HG02870 (cell line): ENCODE measurements around the gene SMC6.

Experiments used
- ATAC-seq: cut with Tn5 transposase; IDR thresholded peaks from one replicate; pipeline ENCODE4 v1.9.1; 2021; ENCODE audit warnings: mild to moderate bottlenecking, moderate library complexity; ENCODE audit not compliant: unreplicated experiment

Gene SMC6

GRCh38 chr2:17717666-17718065, 35.9 kb downstream of the SMC6 start:
- no peak for ATAC-seq

DNA sequence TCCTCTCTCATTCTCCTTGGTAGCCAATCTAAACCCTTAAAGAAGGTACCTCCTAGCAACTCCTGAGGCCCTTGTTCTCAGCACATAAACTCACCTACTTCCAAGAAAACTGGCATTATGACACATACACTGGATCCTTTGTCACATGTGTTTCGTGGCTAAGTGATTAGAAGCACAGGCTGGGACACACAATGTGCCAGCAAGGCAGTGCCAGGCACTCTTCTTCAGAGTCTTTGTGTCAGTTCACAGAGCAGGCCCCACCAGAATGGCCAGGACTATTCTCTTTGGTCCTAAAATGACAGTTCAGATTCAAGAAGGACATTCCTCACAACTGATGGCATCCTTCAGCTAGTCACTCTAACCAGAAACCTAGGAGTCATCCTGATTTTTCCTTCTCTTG, 40.3 kb downstream of the SMC6 start:
- ATAC-seq, result no peak

DNA sequence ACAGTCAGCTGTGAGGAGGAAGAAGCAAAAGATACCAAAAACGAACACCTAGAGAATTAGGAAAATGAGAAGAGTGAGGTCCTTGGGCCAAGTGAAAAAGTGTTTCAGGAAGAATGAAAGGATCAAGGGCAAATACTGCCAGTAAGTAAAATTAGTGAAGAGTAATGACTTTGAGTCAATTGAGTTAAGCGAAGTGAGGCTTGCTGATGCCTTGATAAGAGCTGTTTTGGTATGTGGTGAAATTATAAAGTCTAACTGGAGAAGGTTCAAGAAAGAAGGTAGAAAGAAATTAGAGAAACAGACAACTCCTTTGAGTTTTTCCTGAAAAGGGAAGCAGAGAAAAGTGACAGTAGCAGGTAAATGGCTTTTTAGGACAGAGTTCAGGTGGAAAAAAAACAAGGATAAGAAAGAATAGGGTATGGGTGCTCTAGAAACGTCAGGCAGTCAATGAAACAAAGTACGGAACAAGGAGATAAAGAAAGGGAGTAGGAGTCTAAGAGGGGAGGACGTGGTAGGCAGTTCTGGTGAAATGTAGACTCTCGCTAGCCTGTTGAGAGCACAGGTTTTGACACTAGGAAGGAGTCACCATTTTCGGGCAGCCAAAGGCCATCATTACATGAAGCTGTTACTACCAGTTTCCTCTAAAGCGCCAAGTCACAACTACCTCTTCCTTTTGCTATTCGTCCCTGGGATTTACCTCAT, 42.9 kb downstream of the SMC6 start:
- ATAC-seq, result no peak

DNA sequence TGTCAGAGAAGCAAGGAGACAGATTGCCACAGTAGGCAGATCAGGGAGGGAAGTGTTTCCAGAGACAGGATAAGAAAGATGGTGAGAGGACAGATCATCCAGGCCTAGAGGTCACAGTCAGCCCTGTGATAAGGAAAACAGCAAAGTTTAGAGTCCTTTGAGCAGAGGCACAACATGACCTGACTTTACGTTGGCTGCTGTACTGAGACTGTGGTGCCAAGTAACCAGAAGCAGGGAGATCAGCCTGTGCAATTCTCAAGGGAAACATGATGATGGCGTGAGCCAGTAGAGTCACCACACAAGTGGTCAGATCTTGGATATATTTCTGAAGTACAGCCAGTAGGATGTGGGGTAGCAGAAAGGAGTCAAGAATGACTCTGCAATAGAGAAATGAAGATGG, 43.7 kb downstream of the SMC6 start:
- ATAC-seq, result no peak

DNA sequence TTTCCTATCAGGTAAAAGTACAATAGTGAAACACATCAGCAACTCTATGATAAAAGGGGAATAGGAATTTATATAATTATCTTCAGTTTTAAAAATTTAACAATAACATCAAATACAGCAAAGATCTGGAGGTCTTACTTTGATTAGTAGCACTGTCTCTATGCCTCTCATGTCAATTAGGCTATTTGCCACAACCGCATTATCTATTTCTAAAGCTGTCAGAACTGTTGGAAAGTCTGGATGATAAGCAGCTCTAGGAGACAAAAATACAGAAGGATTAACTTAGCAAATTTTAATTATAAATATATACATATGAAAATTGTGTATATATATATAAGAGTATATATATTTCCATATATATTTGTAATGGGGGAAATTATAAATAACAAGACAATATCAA, 45.1 kb downstream of the SMC6 start:
- ATAC-seq, result no peak

DNA sequence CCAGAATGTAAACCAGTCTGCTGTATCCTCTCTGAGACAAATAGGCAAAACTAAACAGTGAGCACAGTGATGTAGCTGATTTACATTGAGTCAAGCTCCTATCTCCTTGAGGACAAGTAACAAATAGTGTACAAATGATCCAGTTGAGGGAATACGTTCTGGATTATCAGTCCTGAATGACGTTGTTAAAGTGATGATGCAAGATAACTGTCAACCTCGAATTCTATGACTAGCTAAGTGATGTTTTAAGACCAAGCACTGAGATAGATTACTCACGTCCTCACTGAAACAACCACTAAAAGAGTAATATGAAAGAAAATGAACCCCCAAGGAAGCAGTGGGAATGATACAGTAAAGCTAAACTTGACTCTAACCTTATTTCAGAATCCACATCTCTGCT, 46.8 kb downstream of the SMC6 start:
- ATAC-seq, result no peak

DNA sequence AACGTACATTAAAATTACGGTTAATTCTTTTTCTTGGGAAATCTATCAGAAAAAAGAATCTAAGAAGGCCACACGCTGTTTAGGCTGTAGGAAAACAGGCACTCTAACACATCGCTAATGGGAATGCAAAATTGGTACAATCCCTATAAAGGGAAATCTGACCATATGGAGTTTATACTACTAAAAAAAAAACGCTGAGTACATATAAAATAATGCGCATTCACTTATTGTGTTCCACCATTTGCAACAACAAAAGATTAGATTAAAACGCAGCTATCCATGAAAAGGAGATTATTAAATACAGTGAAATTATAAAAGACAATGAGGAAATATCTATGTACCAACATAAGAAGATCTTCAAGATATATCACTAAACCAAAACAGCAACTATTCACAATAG, 62.8 kb downstream of the SMC6 start:
- no peak for ATAC-seq

DNA sequence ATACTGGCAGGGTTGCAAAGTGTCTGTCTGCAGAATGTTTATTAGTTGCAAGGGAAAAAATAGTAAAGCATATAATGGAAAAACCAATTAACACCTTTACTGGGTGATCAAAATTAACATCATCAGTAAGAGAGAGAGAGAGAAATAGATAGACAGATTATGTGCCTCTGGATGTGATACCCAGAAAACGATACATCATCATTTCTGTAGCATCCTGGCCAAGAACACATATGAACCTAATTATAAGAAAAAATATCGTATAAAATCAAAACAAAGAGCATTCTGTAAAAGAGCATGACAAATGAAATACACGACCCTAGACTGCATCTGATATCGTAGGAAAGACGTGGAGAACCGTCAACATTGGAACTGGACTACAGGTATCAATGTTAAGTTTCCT, 64.6 kb downstream of the SMC6 start:
- ATAC-seq, result no peak

DNA sequence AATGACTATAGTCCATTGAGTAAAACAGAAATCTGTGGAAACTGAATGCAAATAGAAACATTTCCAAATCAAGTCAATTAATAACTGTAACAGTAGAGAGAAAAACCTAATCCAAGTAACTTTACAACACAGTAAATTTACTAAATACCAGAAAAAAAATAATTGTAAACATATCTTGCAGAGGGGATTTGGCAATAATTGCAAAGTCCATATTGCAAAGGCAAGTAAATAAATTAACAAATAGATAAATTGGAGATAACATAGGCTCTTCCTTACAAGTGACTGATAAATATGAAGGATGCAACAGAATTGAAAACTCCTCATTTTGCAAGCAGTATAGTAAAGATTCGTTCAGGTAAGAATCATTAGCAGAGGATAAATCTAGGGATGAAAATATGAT, 65.0 kb downstream of the SMC6 start:
- no peak for ATAC-seq

DNA sequence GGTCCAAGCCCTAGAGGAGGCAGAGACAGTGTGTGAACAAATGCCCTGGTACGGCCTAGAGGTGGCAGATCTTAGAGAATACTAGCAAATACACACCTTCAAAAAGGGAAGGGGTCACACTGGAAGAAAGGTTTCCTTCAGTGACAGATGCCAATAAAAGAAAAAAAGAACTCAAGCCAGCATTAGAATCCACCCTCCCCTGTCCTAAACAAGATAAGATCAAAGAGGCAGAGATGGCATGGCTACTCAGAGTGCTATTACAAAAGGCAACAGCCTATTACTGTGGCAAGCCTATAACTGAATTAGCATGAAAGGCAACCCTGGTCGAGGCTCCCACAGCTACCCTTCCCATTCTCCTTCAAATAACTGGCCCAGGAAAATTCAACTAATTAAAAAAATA, 69.6 kb downstream of the SMC6 start:
- ATAC-seq, result no peak

DNA sequence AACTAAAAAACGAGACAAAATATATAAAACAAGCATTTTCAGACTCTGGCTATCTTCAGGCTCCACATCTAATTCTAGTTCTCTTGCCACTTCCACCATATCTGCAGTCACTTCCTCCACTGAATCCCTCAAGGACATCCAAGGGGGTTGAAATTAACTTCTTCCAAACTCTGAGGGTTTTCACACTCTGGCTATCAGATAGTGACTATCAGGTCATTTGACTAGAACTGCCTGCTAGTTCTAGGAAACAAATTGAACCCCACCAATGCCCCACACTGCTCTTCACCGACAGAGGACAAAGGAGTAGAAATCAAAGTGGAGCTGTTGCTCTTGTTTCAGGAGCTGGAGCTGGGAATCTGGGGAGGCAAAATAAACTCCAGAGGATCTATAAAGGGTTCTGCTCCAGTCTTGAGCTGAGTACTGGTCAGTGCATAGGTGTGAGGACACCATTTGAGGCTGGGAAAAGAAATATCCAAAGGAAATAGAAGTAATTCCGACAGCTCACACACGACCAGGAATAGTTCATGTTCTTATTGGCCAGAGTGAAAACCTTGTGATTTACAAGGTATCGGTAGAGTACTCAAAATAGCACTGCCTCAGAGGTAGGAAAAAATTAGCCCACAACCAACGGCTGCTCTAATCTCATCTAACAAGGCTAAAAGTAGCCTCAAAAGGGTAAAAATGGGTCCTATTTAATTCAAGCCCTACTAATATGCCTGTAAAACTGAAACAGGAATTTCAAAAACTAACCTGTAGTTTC, 71.3 kb downstream of the SMC6 start:
- no peak for ATAC-seq

GRCh38 chr2:17680119-17680518, 73.5 kb downstream of the SMC6 start:
- ATAC-seq, result no peak

DNA sequence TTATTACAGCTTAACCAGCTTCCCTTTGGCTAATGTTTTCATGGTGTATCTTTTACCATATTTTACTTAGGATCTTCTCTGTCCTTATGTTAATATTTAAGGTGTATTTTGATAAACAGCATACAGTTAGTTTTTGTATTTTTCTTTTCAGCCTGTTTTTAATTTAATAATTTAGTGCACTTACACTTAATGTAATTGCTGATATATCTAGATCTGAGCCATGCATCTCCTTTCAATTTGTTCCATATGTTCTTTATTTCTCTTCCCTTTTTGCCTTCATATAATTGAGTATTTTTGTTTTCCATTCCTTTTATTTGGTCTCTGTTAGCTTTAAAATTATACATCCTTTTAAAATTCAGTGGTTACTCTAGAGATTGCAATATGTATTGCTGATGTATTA, 78.8 kb downstream of the SMC6 start:
- no peak for ATAC-seq

DNA sequence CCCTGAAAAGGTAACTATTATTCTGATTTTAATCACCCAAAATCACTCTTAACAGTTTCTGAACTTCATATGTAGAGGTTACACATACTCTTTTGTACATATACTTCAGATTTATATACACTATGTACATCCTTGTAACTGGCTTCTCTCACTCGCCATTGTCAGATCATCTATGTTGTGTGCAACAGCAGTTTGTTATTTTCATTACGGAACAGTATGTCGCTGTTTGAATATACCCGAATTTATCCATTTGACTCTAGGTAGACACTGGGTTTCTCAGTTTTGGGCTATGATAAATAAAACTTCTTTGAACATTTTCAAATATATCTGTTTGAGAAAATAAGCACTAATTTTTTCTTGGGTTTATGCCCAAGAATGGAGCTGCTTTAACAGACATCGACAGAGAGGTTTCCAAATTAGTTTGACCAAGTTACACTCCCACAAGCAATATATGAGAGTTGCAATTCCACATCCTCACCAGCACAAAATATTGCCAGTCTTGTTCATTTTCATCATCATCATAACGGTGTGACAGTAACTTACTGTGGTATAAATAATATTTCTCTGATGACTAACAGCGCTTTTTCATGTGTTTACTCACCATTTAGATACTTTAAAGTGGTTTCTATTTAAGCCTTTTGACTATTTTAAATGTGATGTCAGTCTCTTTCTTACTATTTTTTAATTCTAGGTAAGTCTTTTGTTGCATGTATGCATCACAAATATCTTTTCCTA, 80.9 kb downstream of the SMC6 start:
- peak; percentile 48 for ATAC-seq

- no peak for ATAC-seq
Measured at GRCh38 chr2:17667898-17668297, 85.7 kb downstream of the SMC6 start.

DNA sequence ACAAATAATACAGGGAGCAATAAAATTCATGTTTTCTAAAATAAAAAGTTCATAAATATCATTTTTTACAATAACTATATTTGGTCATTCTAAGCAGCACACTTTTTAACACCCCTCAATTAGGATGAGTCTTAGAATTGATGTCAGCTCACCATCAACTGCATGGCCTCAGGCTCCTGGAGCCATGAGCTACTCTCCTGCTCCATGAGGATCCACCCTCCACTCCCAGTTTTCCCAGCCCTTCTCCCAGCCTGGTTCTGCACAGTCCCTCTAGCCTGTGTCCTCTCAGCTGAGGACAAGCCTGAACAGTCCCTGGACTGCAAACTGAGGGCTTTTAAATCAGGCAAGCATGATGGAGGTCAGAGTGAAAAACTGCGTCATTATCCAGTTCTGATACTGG, 89.1 kb downstream of the SMC6 start:
- no peak for ATAC-seq

GRCh38 chr2:17662723-17663122, 90.9 kb downstream of the SMC6 start:
- no peak for ATAC-seq

DNA sequence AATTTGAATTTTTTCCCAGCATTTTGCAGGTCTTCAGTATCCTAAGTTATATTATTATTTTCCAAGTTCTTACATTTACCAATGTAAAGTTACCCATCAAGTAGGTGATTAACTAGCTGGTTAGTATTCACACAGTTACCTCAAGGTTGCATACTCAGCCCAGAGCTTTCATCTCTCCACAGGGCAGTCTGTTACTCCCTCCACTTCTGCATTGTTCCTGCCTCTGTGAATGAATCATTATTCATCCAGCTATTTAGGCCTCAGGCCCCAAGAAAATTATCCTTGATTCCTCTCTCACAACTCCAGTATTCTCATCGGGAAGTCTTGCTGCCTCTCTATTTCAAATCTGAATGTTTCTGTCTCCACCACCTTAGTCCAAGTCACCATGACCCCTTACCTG, 92.2 kb downstream of the SMC6 start:
- no peak for ATAC-seq

- no peak for ATAC-seq
Measured at GRCh38 chr2:17660219-17660618, 93.4 kb downstream of the SMC6 start.

DNA sequence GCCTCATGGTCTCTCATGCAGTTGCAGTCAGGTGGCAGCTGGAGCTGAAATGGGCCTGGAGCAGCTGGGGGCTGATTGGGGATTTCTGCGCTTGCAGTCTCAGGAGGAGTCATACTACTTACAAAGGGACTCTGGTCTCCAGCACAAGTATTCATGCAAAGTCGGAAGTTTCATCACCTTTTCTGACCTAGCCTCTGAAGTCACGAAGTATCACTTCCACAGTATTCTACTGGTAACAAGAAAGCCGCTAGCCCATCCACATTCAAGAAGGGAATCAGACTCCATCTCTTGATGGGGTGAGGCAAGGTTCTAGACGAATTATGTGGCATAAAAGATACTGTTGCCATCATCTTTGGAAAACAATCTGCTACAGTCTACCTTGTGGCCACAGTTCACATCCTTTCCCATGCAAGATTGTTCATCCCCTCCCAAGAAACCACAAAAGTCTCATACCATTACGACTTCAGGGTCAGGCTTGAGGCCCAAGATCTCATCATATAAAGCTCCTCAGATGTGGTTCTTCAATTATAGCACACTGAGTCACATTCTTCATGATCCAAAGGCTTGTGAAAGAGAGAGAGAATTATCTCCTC, 95.3 kb downstream of the SMC6 start:
- peak; percentile 96 for ATAC-seq

GRCh38 chr2:17657759-17658158, 95.9 kb downstream of the SMC6 start:
- no peak for ATAC-seq
